K562 (cell line): ENCODE measurements around the gene POU2AF1. TPM values are rescaled to one million over a fixed set of nuclear protein-coding genes. Genes with fewer than 3 reads are reported as not detected.

Experiments
- ATAC-seq: fragments of 200-7000 bp; cut with Tn5 transposase; 3 replicates; pipeline ENCODE4 v1.9.1; 2020; ENCODE audit warnings: moderate library complexity
- BruUV-seq: library from RNA; stranded (reverse); fragments of 400-500 nt; replicated peaks from 2 replicates; lab custom pipeline; 2021; lab: Mats Ljungman, UMichigan
- CTCF ChIA-PET: fragments of 300-600 bp; formaldehyde crosslinking; extraction: SDS; loops from one replicate; lab custom pipeline; 2021; ENCODE audit warnings: low intra/inter-chr PET ratio; lab: Yijun Ruan, JAX
- POLR2A ChIA-PET: fragments of 300-600, 350-650 bp; sonication (Branson Sonifier 250); formaldehyde crosslinking; extraction: SDS; loops from one replicate; lab custom pipeline; 2021; ENCODE audit warnings: antibody characterized with exemption, inconsistent platforms; lab: Yijun Ruan, JAX
- DNase-seq, 4 experiments: peaks; one replicate each; pipeline versions ENCODE4 v3.0.0 to v3.0.0-alpha.2; 2011 to 2018; ENCODE audit warnings: low spot score in 3 of 4, mixed read lengths in 3 of 4; ENCODE audit errors: extremely low read depth in 1 of 4
- FAIRE-seq: peaks from 2 replicates; lab custom pipeline; 2011; peaks lifted over from hg19 to GRCh38; lab: Jason Lieb, UNC
- H2AFZ ChIP-seq: 2 replicates; pipeline ENCODE4 v1.6.0; 2011; ENCODE audit warnings: low read depth, low read length, control low read depth, inconsistent platforms
- H3K27ac ChIP-seq: fragments of 200-600 bp; 3 replicates; pipeline ENCODE4 v1.8.0; 2011; ENCODE audit warnings: low read depth, mild to moderate bottlenecking, control low read depth, inconsistent platforms, low read length, moderate library complexity, mixed read lengths; ENCODE audit errors: extremely low read depth
- H3K27me3 ChIP-seq, 2 experiments: fragments of 300-600 bp in 1 of 2; 2 replicates in 1 of 2; 3 replicates in 1 of 2; pipeline versions ENCODE4 v1.6.0 to v1.8.0; 2011; ENCODE audit warnings: inconsistent platforms in 2 of 2, low read length in 2 of 2, mild to moderate bottlenecking in 1 of 2, mixed read lengths in 1 of 2, moderate library complexity in 1 of 2; ENCODE audit not compliant: control insufficient read depth in 2 of 2, insufficient read depth in 2 of 2
- H3K36me3 ChIP-seq: fragments of 300-600 bp; 3 replicates; pipeline ENCODE4 v1.8.0; 2011; ENCODE audit warnings: mild to moderate bottlenecking, low read length, inconsistent platforms; ENCODE audit not compliant: control insufficient read depth, insufficient read depth
- H3K4me1 ChIP-seq, 2 experiments: fragments of 200-600 bp in 1 of 2; replicated peaks in 1 of 2; 2 replicates in 1 of 2; 3 replicates in 1 of 2; pipeline versions ENCODE4 v1.5.1 to v1.8.0; 2011; ENCODE audit warnings: inconsistent platforms in 2 of 2, low read length in 2 of 2, mild to moderate bottlenecking in 1 of 2, mixed read lengths in 1 of 2, moderate library complexity in 1 of 2; ENCODE audit not compliant: control insufficient read depth in 2 of 2, insufficient read depth in 2 of 2
- H3K4me2 ChIP-seq: 2 replicates; pipeline ENCODE4 v1.6.1; 2011; ENCODE audit warnings: low read length, control low read depth, inconsistent platforms, mixed read lengths; ENCODE audit not compliant: insufficient read depth
- H3K4me3 ChIP-seq: fragments of 200-600 bp; sonication (generic), shearing (Covaris generic); 2 replicates; pipeline ENCODE4 v1.5.1; 2016; ENCODE audit warnings: control low read depth, inconsistent platforms
- H3K79me2 ChIP-seq: fragments of 200-600 bp; 3 replicates; pipeline ENCODE4 v1.8.0; 2011; ENCODE audit warnings: low read length, inconsistent platforms; ENCODE audit not compliant: control insufficient read depth, insufficient read depth
- H3K9ac ChIP-seq, 2 experiments: 2 replicates each; pipeline versions ENCODE4 v1.6.0 to v1.6.1; 2011; ENCODE audit warnings: low read depth in 2 of 2, low read length in 2 of 2, control low read depth in 1 of 2, inconsistent platforms in 1 of 2, mild to moderate bottlenecking in 1 of 2, mixed read lengths in 1 of 2; ENCODE audit not compliant: insufficient read depth in 1 of 2
- H3K9me1 ChIP-seq: one replicate; pipeline ENCODE4 v1.6.0; 2011; ENCODE audit warnings: inconsistent platforms, mild to moderate bottlenecking, low read length, moderate library complexity; ENCODE audit not compliant: control insufficient read depth, insufficient read depth
- H3K9me3 ChIP-seq: replicated peaks from 2 replicates; pipeline ENCODE4 v1.5.1; 2011; ENCODE audit warnings: low read depth, low read length, inconsistent platforms; ENCODE audit not compliant: control insufficient read depth, insufficient read depth
- H4K20me1 ChIP-seq: replicated peaks from 2 replicates; pipeline ENCODE4 v1.6.1; 2011; ENCODE audit warnings: low read length, inconsistent platforms, mixed read lengths; ENCODE audit not compliant: control insufficient read depth, insufficient read depth
- CREM ChIP-seq: IDR thresholded peaks from 2 replicates; pipeline ENCODE4 v1.6.1; 2014; ENCODE audit warnings: antibody characterized with exemption, low read depth
- DEAF1 ChIP-seq: fragments of 450-650 bp; formaldehyde crosslinking; IDR thresholded peaks from 2 replicates; pipeline ENCODE4 v1.4.0; 2020; ENCODE audit warnings: mild to moderate bottlenecking, moderate library complexity
- FOXK2 ChIP-seq, 2 experiments: fragments of 450-650 bp; IDR thresholded peaks in 1 of 2; conservative IDR thresholded peaks in 1 of 2; 2 replicates each; pipeline ENCODE4 v1.6.1; 2016; ENCODE audit warnings: low read depth in 2 of 2, mild to moderate bottlenecking in 1 of 2
- GATAD2B ChIP-seq: fragments of 450-650 bp; IDR thresholded peaks from 2 replicates; pipeline ENCODE4 v1.6.1; 2017; ENCODE audit warnings: mild to moderate bottlenecking, borderline replicate concordance
- HDAC1 ChIP-seq, 2 experiments: fragments of 450-650 bp; IDR thresholded peaks; 2 replicates each; pipeline ENCODE4 v1.6.1; 2016 to 2017; ENCODE audit warnings: inconsistent platforms in 1 of 2, mild to moderate bottlenecking in 1 of 2, moderate library complexity in 1 of 2
- KLF1 ChIP-seq: fragments of 450-650 bp; IDR thresholded peaks from 2 replicates; pipeline ENCODE4 v1.6.1; 2016; ENCODE audit warnings: missing genetic modification characterization, missing compliant biosample characterization
- MYC ChIP-seq, 2 experiments: fragments of 250-450 bp in 1 of 2; sonication (Bioruptor Pico) in 1 of 2; IDR thresholded peaks; 2 replicates each; pipeline versions ENCODE4 v1.5.1 to v1.6.1; 2012 to 2021; ENCODE audit warnings: low read depth in 2 of 2, borderline replicate concordance in 1 of 2, improper control_type of control experiment in 1 of 2, low read length in 1 of 2, mild to moderate bottlenecking in 1 of 2, moderate library complexity in 1 of 2
- NFE2L1 ChIP-seq: fragments of 450-650 bp; IDR thresholded peaks from 2 replicates; pipeline ENCODE4 v1.6.1; 2016; ENCODE audit warnings: missing genetic modification characterization, low read depth, mild to moderate bottlenecking, missing compliant biosample characterization, moderate library complexity, borderline replicate concordance
- RBM34 ChIP-seq: fragments of 200-400 bp; formaldehyde crosslinking; IDR thresholded peaks from 2 replicates; pipeline ENCODE4 v1.6.1; 2018; ENCODE audit warnings: low read length, borderline replicate concordance; ENCODE audit not compliant: insufficient read depth
- SMAD2 ChIP-seq: fragments of 150-350 bp; IDR thresholded peaks from 2 replicates; pipeline ENCODE4 v1.6.1; 2014; ENCODE audit warnings: low read depth, mild to moderate bottlenecking, low read length
- ZBTB33 ChIP-seq: sonication (generic); formaldehyde crosslinking; IDR thresholded peaks from 2 replicates; pipeline ENCODE4 v1.8.1; 2023; ENCODE audit warnings: mild to moderate bottlenecking, missing genetic modification reagents
- ZNF165 ChIP-seq: fragments of 250-450 bp; sonication (Bioruptor Pico); IDR thresholded peaks from 2 replicates; pipeline ENCODE4 v1.4.0; 2020; ENCODE audit warnings: borderline replicate concordance
- ZNF217 ChIP-seq: sonication (generic); formaldehyde crosslinking; IDR thresholded peaks from 2 replicates; pipeline ENCODE4 v1.8.0; 2022; ENCODE audit warnings: mild to moderate bottlenecking, missing genetic modification reagents
- ZNF644 ChIP-seq: fragments of 200-800 bp; sonication (Bioruptor generic); IDR thresholded peaks from 2 replicates; pipeline ENCODE4 v1.6.1; 2016; ENCODE audit warnings: low read depth, missing genetic modification characterization, missing compliant biosample characterization
- WGBS: fragments of 100-300 bp; shearing (Covaris generic); methylation state at CpG from one replicate; pipeline ENCODE4 v1.1.6; 2016; ENCODE audit warnings: low coverage, mixed read lengths; ENCODE audit not compliant: insufficient coverage; ENCODE audit errors: missing lambda C conversion rate; 5-methylcytosine and 5-hydroxymethylcytosine counted together
- in situ Hi-C: fragments of 300-500 bp; cut with MboI; formaldehyde crosslinking; loops from 4 replicates; pipeline ENCODE4 v1.15.0; 2018; ENCODE audit warnings: inconsistent platforms, mixed read lengths
- intact Hi-C: fragments of 100-400 bp; cut with micrococcal nuclease; formaldehyde crosslinking; loops from 2 replicates; pipeline ENCODE4 v1.14.2; 2022
- polyA plus RNA-seq, 8 experiments: library from polyadenylated mRNA; depleted of rRNA in 4 of 8; stranded (reverse) in 5 of 8; unstranded in 3 of 8; fragments of >200 nt; fragmentation: Nextera tagmentation in 2 of 8; fragmentation: Illumina TruSeq in 1 of 8; extraction: Ambion mirVana in 2 of 8; extraction: Trizol in 1 of 8; gene quantifications; 2 replicates each; pipeline versions ENCODE4 v1.2.1 to v1.2.3, GENCODE V29; 2011 to 2014; ENCODE audit warnings: inconsistent platforms in 1 of 8, missing spikeins in 1 of 8
- total RNA-seq, 7 experiments: library from RNA; depleted of rRNA in 6 of 7; stranded (reverse); fragments of >200 nt in 6 of 7; fragmentation: Illumina TruSeq in 2 of 7; extraction: Trizol in 2 of 7; gene quantifications; 2 replicates each; pipeline versions ENCODE4 v1.2.1 to v1.2.3, GENCODE V29; 2011 to 2021; ENCODE audit warnings: low replicate concordance in 1 of 7

Gene POU2AF1
- total and polyA plus RNA-seq, 9 of the 15 experiments (the other 6 are each of a cell fraction or from before 2014, with no cell fraction given): 0.09 TPM; not detected in 8

GRCh38 chr11:111347002-111347722, 31.9 kb downstream of the POU2AF1 start:
- POLR2A ChIA-PET: no interaction called here
- Histone ChIP-seq H3K79me2 (no peaks in the 10 kb centered on the region), H4K20me1 (no peaks in the 10 kb centered on the region), H3K36me3 (no peaks in the 10 kb centered on the region), H3K27ac (no peak overlapping the region), H3K9me1 (no peaks in the 10 kb centered on the region), H3K4me2 (no peak overlapping the region), H2AFZ (no peak overlapping the region), H3K27me3 (no peaks in the 10 kb centered on the region), H3K9ac (no peak overlapping the region), H3K4me3 (no peak overlapping the region), H3K9me3 (no peaks in the 10 kb centered on the region), H3K4me1 (no peaks in the 10 kb centered on the region)
- BruUV-seq: no TSS peak
- in situ Hi-C loops: no loop called here
- WGBS: 2% methylated on average over 6 of the region's 6 CpGs
- FAIRE-seq: no peak
- CTCF ChIA-PET: no interaction called here
- intact Hi-C loops: no loop called here
- DNase-seq: no peak
- ATAC-seq: no peak
- TF ChIP-seq NFE2L1 (tag) (no peak), HDAC1 (IDR thresholded peaks at IDR 0.05) (no peak), RBM34 (no peak), GATAD2B (no peak), ZNF644 (tag) (no peak), ZNF217 (CRISPR knock-in tag) (no peak), SMAD2 (no peak), MYC (IDR thresholded peaks at IDR 0.05; ENCODE audit: low read depth, low read length) (no peak), MYC (CRISPR knock-in tag; IDR thresholded peaks at IDR 0.05; ENCODE audit: borderline replicate concordance, low read depth) (no peak), ZNF165 (CRISPR knock-in tag) (no peak), CREM (no peak), FOXK2 (conservative IDR thresholded peaks at IDR 0.05 in 1 of 2, IDR thresholded peaks at IDR 0.05 in 1 of 2; ENCODE audit: low read depth in 2 of 2) (no peak), KLF1 (tag) (no peak), ZBTB33 (CRISPR knock-in tag) (no peak), DEAF1 (no peak)
